ENCODE data around the gene MBD3.
A peak's percentile ranks its signal among the peaks of the same experiment; 100 is the strongest.

MBD3 gene

GRCh38 chr19:1567116-1567847 lies 25.4 kb downstream of the MBD3 start:
- H3K4me3 ChIP-seq (ENCODE audit: low read depth, low read length), result peak overlapping the region; percentile 56
- peaks cover 4 to 11% of the 10 kb centered on the region in 2 experiments; a peak in 2 of 3 replicates for H3K36me3 ChIP-seq (ENCODE audit: control insufficient read depth in 2 of 2, insufficient read depth in 1 of 2, low read length in 2 of 2)
- CTCF ChIA-PET, result no interaction called here
- TF ChIP-seq KLF10 (tag by site-specific recombination; IDR thresholded peaks at IDR 0.05), result peak; percentile 20; the same call in 1 of the 2 replicates
- TF ChIP-seq SP2 (tag by site-specific recombination; IDR thresholded peaks at IDR 0.05), result no peak
- TF ChIP-seq ZBTB26 (tag by site-specific recombination; optimal IDR thresholded peaks at IDR 0.05), result peak; percentile 51
- no peak for TF ChIP-seq ZNF239 (tag by site-specific recombination; IDR thresholded peaks at IDR 0.05)
- no peak for TF ChIP-seq ZNF626 (tag by site-specific recombination; IDR thresholded peaks at IDR 0.05)
- TF ChIP-seq, protein P1, sequence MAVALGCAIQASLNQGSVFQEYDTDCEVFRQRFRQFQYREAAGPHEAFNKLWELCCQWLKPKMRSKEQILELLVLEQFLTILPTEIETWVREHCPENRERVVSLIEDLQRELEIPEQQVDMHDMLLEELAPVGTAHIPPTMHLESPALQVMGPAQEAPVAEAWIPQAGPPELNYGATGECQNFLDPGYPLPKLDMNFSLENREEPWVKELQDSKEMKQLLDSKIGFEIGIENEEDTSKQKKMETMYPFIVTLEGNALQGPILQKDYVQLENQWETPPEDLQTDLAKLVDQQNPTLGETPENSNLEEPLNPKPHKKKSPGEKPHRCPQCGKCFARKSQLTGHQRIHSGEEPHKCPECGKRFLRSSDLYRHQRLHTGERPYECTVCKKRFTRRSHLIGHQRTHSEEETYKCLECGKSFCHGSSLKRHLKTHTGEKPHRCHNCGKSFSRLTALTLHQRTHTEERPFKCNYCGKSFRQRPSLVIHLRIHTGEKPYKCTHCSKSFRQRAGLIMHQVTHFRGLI (tag by site-specific recombination; IDR thresholded peaks at IDR 0.05), result peak; percentile 39; the same call in 1 of the 2 replicates
- no peak for TF ChIP-seq ZBTB21 (tag by site-specific recombination; IDR thresholded peaks at IDR 0.05)
- TF ChIP-seq ZBTB8A (tag by site-specific recombination; IDR thresholded peaks at IDR 0.05), result peak; percentile 51
- no peak for TF ChIP-seq ZNF2 (tag by site-specific recombination; IDR thresholded peaks at IDR 0.05)
- peak; percentile 30; the same call in 1 of the 2 replicates for TF ChIP-seq GLIS2 (tag by site-specific recombination; IDR thresholded peaks at IDR 0.05)
- POLR2A ChIA-PET, result no interaction called here
- H3K27ac ChIP-seq (ENCODE audit: extremely low read depth, low read depth, low read length), result peak overlapping the region; percentile 31; the same call in 1 of the 2 replicates
- no peaks in the 10 kb centered on the region for H3K9me3 ChIP-seq (ENCODE audit: control insufficient read depth, insufficient read depth, low read depth, low read length)
- H3K4me1 ChIP-seq (ENCODE audit: control insufficient read depth, insufficient read depth, low read length), result no peaks in the 10 kb centered on the region

- Histone ChIP-seq H3K36me3 (ENCODE audit: control insufficient read depth in 2 of 2, insufficient read depth in 1 of 2, low read length in 2 of 2) (peaks cover 4 to 11% of the 10 kb centered on the region in 2 experiments; a peak in 2 of 3 replicates), H3K4me3 (ENCODE audit: low read depth, low read length) (peak overlapping the region; percentile 56), H3K4me1 (ENCODE audit: control insufficient read depth, insufficient read depth, low read length) (no peaks in the 10 kb centered on the region), H3K27ac (ENCODE audit: extremely low read depth, low read depth, low read length) (no peak overlapping the region), H3K9me3 (ENCODE audit: control insufficient read depth, insufficient read depth, low read depth, low read length) (no peaks in the 10 kb centered on the region)
- ChIA-PET POLR2A (interaction anchor here (0.6 kb wide), 1 partner anchor 20 kb away, joined by 7 read pairs; no protein-coding TSS in a partner anchor), CTCF (interaction anchor here (0.7 kb wide), 1 partner anchor 19 kb away, joined by 3 read pairs; no protein-coding TSS in a partner anchor)
- TF ChIP-seq PRDM4 (tag by site-specific recombination; IDR thresholded peaks at IDR 0.05) (no peak), ZBTB26 (tag by site-specific recombination; optimal IDR thresholded peaks at IDR 0.05) (peak; percentile 7), KLF1 (tag by site-specific recombination; IDR thresholded peaks at IDR 0.05) (peak; percentile 47), ZFHX2 (tag by site-specific recombination; conservative IDR thresholded peaks at IDR 0.05) (peak; percentile 42), TCF7L2 (IDR thresholded peaks at IDR 0.05; ENCODE audit: borderline replicate concordance, low read depth, low read length) (no peak)
Observed at GRCh38 chr19:1566392-1567115, 26.1 kb downstream of the MBD3 start.

All from HEK293 (cell line).